Hindlimb muscle (tissue), 1 donor: ENCODE results near the gene GRAMD2A. TPM values are rescaled to one million over a fixed set of nuclear protein-coding genes. Genes with fewer than 3 reads are reported as not detected.
"Not testable (repeated sequence)": the region's sequence is repeated elsewhere in the genome, so short reads cannot be mapped to it uniquely, and the experiment has no call there.

ENCODE experiments used
- DNase-seq: peaks from one replicate; pipeline ENCODE4 v3.0.0-alpha.2; 2013
- polyA plus RNA-seq: library from polyadenylated mRNA; unstranded; fragments of 120-200 nt; gene quantifications from one replicate; pipeline ENCODE4 v1.2.1, GENCODE V29; 2013; ENCODE audit not compliant: insufficient read length

Gene GRAMD2A
- polyA plus RNA-seq, 1 donor, result 2.6 TPM

GRCh38 chr15:72184165-72184811 lies 13.3 kb downstream of the GRAMD2A start:
- DNase-seq, result no peak

GRCh38 chr15:72183781-72184164 lies 13.8 kb downstream of the GRAMD2A start:
- DNase-seq, result no peak

- DNase-seq, result no peak
Measured at GRCh38 chr15:72182673-72183072, 14.9 kb downstream of the GRAMD2A start.

GRCh38 chr15:72182244-72182643 lies 15.3 kb downstream of the GRAMD2A start:
- DNase-seq, result no peak

- DNase-seq, result no peak
Measured at GRCh38 chr15:72180761-72181324, 16.7 kb downstream of the GRAMD2A start.

GRCh38 chr15:72179950-72180581 lies 17.5 kb downstream of the GRAMD2A start:
- DNase-seq, result no peak

GRCh38 chr15:72178976-72179585 lies 18.5 kb downstream of the GRAMD2A start:
- DNase-seq, result no peak

GRCh38 chr15:72176743-72177142 lies 20.8 kb downstream of the GRAMD2A start:
- DNase-seq, result no peak

- DNase-seq, result no peak
Measured at GRCh38 chr15:72176159-72176558, 21.4 kb downstream of the GRAMD2A start.

- no peak for DNase-seq
Measured at GRCh38 chr15:72175186-72176044, 22.2 kb downstream of the GRAMD2A start.

- no peak for DNase-seq
Measured at GRCh38 chr15:72174551-72175165, 22.9 kb downstream of the GRAMD2A start.

- no peak for DNase-seq
Measured at GRCh38 chr15:72173864-72174550, 23.6 kb downstream of the GRAMD2A start.

- no peak for DNase-seq
Measured at GRCh38 chr15:72173401-72173800, 24.2 kb downstream of the GRAMD2A start.

GRCh38 chr15:72172796-72173195 lies 24.8 kb downstream of the GRAMD2A start:
- no peak for DNase-seq

- DNase-seq, result not testable (repeated sequence)
Measured at GRCh38 chr15:72171978-72172377, 25.6 kb downstream of the GRAMD2A start.

- no peak for DNase-seq
Measured at GRCh38 chr15:72170691-72171090, 26.9 kb downstream of the GRAMD2A start.

GRCh38 chr15:72169921-72170611 lies 27.5 kb downstream of the GRAMD2A start:
- DNase-seq, result no peak

GRCh38 chr15:72169236-72169920 lies 28.2 kb downstream of the GRAMD2A start:
- DNase-seq, result no peak

GRCh38 chr15:72168808-72169190 lies 28.8 kb downstream of the GRAMD2A start:
- DNase-seq, result no peak

- DNase-seq, result no peak
Measured at GRCh38 chr15:72168131-72168807, 29.3 kb downstream of the GRAMD2A start.
